IMR-90 (cell line): ENCODE measurements around the gene RPL4. TPM values are rescaled to one million over a fixed set of nuclear protein-coding genes. Genes with fewer than 3 reads are reported as not detected.

ENCODE experiments used
- ATAC-seq: fragments of 200-7000 bp; cut with Tn5 transposase; 2 replicates; pipeline ENCODE4 v1.9.1; 2020; ENCODE audit warnings: low read depth, mild to moderate bottlenecking, moderate library complexity
- BruUV-seq: library from RNA; stranded (reverse); fragments of 400-500 nt; replicated peaks from 2 replicates; lab custom pipeline; 2021; lab: Mats Ljungman, UMichigan
- CTCF ChIA-PET: fragments of 300-600 bp; formaldehyde crosslinking; extraction: SDS; loops from one replicate; lab custom pipeline; 2021; ENCODE audit warnings: antibody characterized with exemption; lab: Yijun Ruan, JAX
- POLR2A ChIA-PET: fragments of 300-600 bp; sonication (Branson Sonifier 250); formaldehyde crosslinking; loops from one replicate; lab custom pipeline; 2022; ENCODE audit warnings: antibody characterized with exemption; ENCODE audit not compliant: unreplicated experiment; lab: Charles Lee
- DNase-seq: peaks from one replicate; pipeline ENCODE4 v3.0.0; 2013
- H2AFZ ChIP-seq: replicated peaks from 2 replicates; pipeline ENCODE3; 2013; ENCODE audit warnings: low read length, mild to moderate bottlenecking; ENCODE audit not compliant: poor library complexity
- H2AK5ac ChIP-seq: 2 replicates; pipeline ENCODE4 v1.6.1; 2013; ENCODE audit warnings: low read depth, low read length, inconsistent platforms
- H2AK9ac ChIP-seq: replicated peaks from 2 replicates; pipeline ENCODE3; 2013; ENCODE audit warnings: mild to moderate bottlenecking, low read depth, low read length, moderate library complexity; ENCODE audit not compliant: poor library complexity
- H2BK120ac ChIP-seq: 2 replicates; pipeline ENCODE4 v1.6.1; 2013; ENCODE audit warnings: low read depth, low read length, inconsistent platforms
- H2BK15ac ChIP-seq: 3 replicates; pipeline ENCODE4 v1.6.1; 2013; ENCODE audit warnings: low read depth, low read length, inconsistent platforms
- H2BK20ac ChIP-seq: 2 replicates; pipeline ENCODE4 v1.6.1; 2013; ENCODE audit warnings: low read depth, mild to moderate bottlenecking, inconsistent platforms, low read length, moderate library complexity
- H2BK5ac ChIP-seq: 2 replicates; pipeline ENCODE4 v1.6.1; 2013; ENCODE audit warnings: mild to moderate bottlenecking, low read depth, low read length, inconsistent platforms; ENCODE audit not compliant: poor library complexity, severe bottlenecking
- H3K14ac ChIP-seq: replicated peaks from 2 replicates; pipeline ENCODE4 v1.6.1; 2013; ENCODE audit warnings: low read depth, low read length, inconsistent platforms
- H3K18ac ChIP-seq: 2 replicates; pipeline ENCODE4 v1.6.1; 2013; ENCODE audit warnings: low read depth, low read length, control low read depth
- H3K23ac ChIP-seq: 2 replicates; pipeline ENCODE4 v1.6.1; 2013; ENCODE audit warnings: low read depth, low read length, inconsistent platforms
- H3K27ac ChIP-seq: 2 replicates; pipeline ENCODE4 v1.5.1; 2013; ENCODE audit warnings: mild to moderate bottlenecking, control low read depth, low read length; ENCODE audit not compliant: insufficient read depth
- H3K27me3 ChIP-seq: 2 replicates; pipeline ENCODE4 v1.6.1; 2013; ENCODE audit warnings: low read length; ENCODE audit not compliant: control insufficient read depth, insufficient read depth
- H3K36me3 ChIP-seq: 2 replicates; pipeline ENCODE4 v1.6.1; 2013; ENCODE audit warnings: low read length, mixed read lengths; ENCODE audit not compliant: control insufficient read depth, insufficient read depth
- H3K4ac ChIP-seq: 2 replicates; pipeline ENCODE4 v1.6.1; 2013; ENCODE audit warnings: low read depth, low read length, inconsistent platforms
- H3K4me1 ChIP-seq: 2 replicates; pipeline ENCODE4 v1.6.1; 2013; ENCODE audit warnings: low read length, mixed read lengths; ENCODE audit not compliant: control insufficient read depth, insufficient read depth
- H3K4me2 ChIP-seq: 2 replicates; pipeline ENCODE4 v1.6.1; 2013; ENCODE audit warnings: low read depth, mild to moderate bottlenecking, control low read depth, low read length, moderate library complexity
- H3K4me3 ChIP-seq: 2 replicates; pipeline ENCODE4 v1.5.1; 2013; ENCODE audit warnings: low read depth, mild to moderate bottlenecking, control low read depth, low read length, moderate library complexity; ENCODE audit not compliant: insufficient read depth
- H3K56ac ChIP-seq: 2 replicates; pipeline ENCODE4 v1.6.1; 2013; ENCODE audit warnings: low read length, inconsistent platforms; ENCODE audit not compliant: insufficient read depth; ENCODE audit errors: extremely low read depth
- H3K79me1 ChIP-seq, 2 experiments: 2 replicates each; pipeline ENCODE4 v1.6.1; 2013; ENCODE audit warnings: low read length in 2 of 2, inconsistent platforms in 1 of 2, low read depth in 1 of 2
- H3K9ac ChIP-seq: 2 replicates; pipeline ENCODE4 v1.6.1; 2013; ENCODE audit warnings: low read depth, low read length, control low read depth
- H3K9me1 ChIP-seq: 2 replicates; pipeline ENCODE4 v1.6.1; 2013; ENCODE audit warnings: low read length, inconsistent platforms; ENCODE audit not compliant: insufficient read depth
- H3K9me3 ChIP-seq: 2 replicates; pipeline ENCODE4 v1.6.1; 2013; ENCODE audit warnings: low read length; ENCODE audit not compliant: control insufficient read depth, insufficient read depth
- H4K20me1 ChIP-seq: 2 replicates; pipeline ENCODE4 v1.6.1; 2013; ENCODE audit warnings: low read length, inconsistent platforms; ENCODE audit not compliant: insufficient read depth
- H4K5ac ChIP-seq: 2 replicates; pipeline ENCODE4 v1.6.1; 2013; ENCODE audit warnings: mild to moderate bottlenecking, low read depth, low read length, control low read depth
- H4K8ac ChIP-seq, 2 experiments: 2 replicates each; pipeline ENCODE4 v1.6.1; 2013; ENCODE audit warnings: low read depth in 2 of 2, low read length in 2 of 2, control low read depth in 1 of 2, inconsistent platforms in 1 of 2
- H4K91ac ChIP-seq: 2 replicates; pipeline ENCODE4 v1.6.1; 2013; ENCODE audit warnings: low read depth, low read length, inconsistent platforms; ENCODE audit not compliant: insufficient read depth
- BHLHE40 ChIP-seq: fragments of 150-350 bp; IDR thresholded peaks from 2 replicates; pipeline ENCODE4 v1.6.1; 2016; ENCODE audit warnings: mild to moderate bottlenecking, low read depth, low read length
- CHD1 ChIP-seq: IDR thresholded peaks from 2 replicates; pipeline ENCODE4 v1.6.1; 2012; ENCODE audit warnings: low read depth, low read length, improper control_type of control experiment
- CTCF ChIP-seq: conservative IDR thresholded peaks from 2 replicates; pipeline ENCODE4 v1.5.1; 2012; ENCODE audit warnings: mild to moderate bottlenecking, low read depth, low read length, improper control_type of control experiment
- ELK1 ChIP-seq: fragments of 150-350 bp; IDR thresholded peaks from 2 replicates; pipeline ENCODE4 v1.6.1; 2016; ENCODE audit warnings: low read depth, mild to moderate bottlenecking, low read length, moderate library complexity, borderline replicate concordance
- FOS ChIP-seq: fragments of 150-350 bp; IDR thresholded peaks from 2 replicates; pipeline ENCODE4 v1.6.1; 2016; ENCODE audit warnings: low read depth, low read length
- MAFK ChIP-seq: IDR thresholded peaks from 2 replicates; pipeline ENCODE4 v1.6.1; 2012; ENCODE audit warnings: low read depth, low read length, improper control_type of control experiment
- MAZ ChIP-seq: IDR thresholded peaks from 2 replicates; pipeline ENCODE4 v1.6.1; 2012; ENCODE audit warnings: low read depth, mild to moderate bottlenecking, low read length, improper control_type of control experiment, moderate library complexity, borderline replicate concordance
- MXI1 ChIP-seq: IDR thresholded peaks from 2 replicates; pipeline ENCODE4 v1.6.1; 2012; ENCODE audit warnings: low read depth, mild to moderate bottlenecking, low read length, moderate library complexity, borderline replicate concordance
- NFE2L2 ChIP-seq: fragments of 150-350 bp; IDR thresholded peaks from 2 replicates; pipeline ENCODE4 v1.6.1; 2016; ENCODE audit warnings: low read depth, mild to moderate bottlenecking, low read length
- POLR2A ChIP-seq: IDR thresholded peaks from 2 replicates; pipeline ENCODE4 v1.6.1; 2012; ENCODE audit warnings: mild to moderate bottlenecking, low read depth, low read length
- RAD21 ChIP-seq: IDR thresholded peaks from 2 replicates; pipeline ENCODE4 v1.6.1; 2012; ENCODE audit warnings: low read length, improper control_type of control experiment
- RCOR1 ChIP-seq: IDR thresholded peaks from 2 replicates; pipeline ENCODE4 v1.6.1; 2012; ENCODE audit warnings: mild to moderate bottlenecking, low read length, improper control_type of control experiment; ENCODE audit not compliant: insufficient replicate concordance
- SMC3 ChIP-seq: fragments of 150-350 bp; IDR thresholded peaks from 2 replicates; pipeline ENCODE4 v1.6.1; 2016; ENCODE audit warnings: low read depth, mild to moderate bottlenecking, antibody characterized with exemption, low read length, moderate library complexity
- WGBS, 2 experiments: methylation state at CpG; one replicate each; pipeline versions ENCODE4 v1.1.5 to v1.1.7; 2013; ENCODE audit warnings: missing lambda C conversion rate in 2 of 2; ENCODE audit not compliant: insufficient read length in 1 of 2; ENCODE audit errors: extremely low coverage in 2 of 2; 5-methylcytosine and 5-hydroxymethylcytosine counted together
- dilution Hi-C: fragments of 300-500 bp; cut with HindIII; formaldehyde crosslinking; loops from one replicate; pipeline ENCODE4 v1.14.3; 2018; ENCODE audit warnings: low sequenced_read_pairs; ENCODE audit not compliant: unreplicated experiment
- in situ Hi-C: fragments of 300-500 bp; cut with MboI; formaldehyde crosslinking; loops from 3 replicates; pipeline ENCODE4 v1.14.3; 2019; ENCODE audit warnings: low sequenced_read_pairs, inconsistent platforms, mixed read lengths
- intact Hi-C: fragments of 100-400 bp; cut with micrococcal nuclease; formaldehyde crosslinking; loops from 2 replicates; pipeline ENCODE4 v1.10.0; 2022
- polyA plus RNA-seq, 3 experiments: library from polyadenylated mRNA; depleted of rRNA; stranded (reverse); fragments of >200 nt; gene quantifications; 2 replicates each; pipeline ENCODE4 v1.2.3, GENCODE V29; 2012; ENCODE audit warnings: low replicate concordance in 1 of 3
- total RNA-seq: library from RNA; depleted of rRNA; stranded (reverse); fragments of >200 nt; gene quantifications from 2 replicates; pipeline ENCODE4 v1.2.3, GENCODE V29; 2012

RPL4 gene
- total and polyA plus RNA-seq, 2 of the 4 experiments (the other 2 are of a cell fraction), result 4,083 to 13,244 TPM

- TF ChIP-seq CTCF (no peak), MAZ (no peak), MAFK (no peak), FOS (no peak), RCOR1 (no peak), CHD1 (no peak), NFE2L2 (no peak), POLR2A (no peak), RAD21 (no peak), MXI1 (no peak), ELK1 (no peak), BHLHE40 (no peak), SMC3 (no peak)
- Histone ChIP-seq H3K4me3 (no peak overlapping the region), H4K20me1 (peaks cover 10% of the 10 kb centered on the region), H2AK5ac (no peak overlapping the region), H3K14ac (no peak overlapping the region), H2AK9ac (no peak overlapping the region), H4K8ac (no peak overlapping the region), H3K9ac (no peak overlapping the region), H3K23ac (no peak overlapping the region), H2BK5ac (no peak overlapping the region), H3K4me1 (no peaks in the 10 kb centered on the region; the same call in 1 of the 2 replicates), H2AFZ (no peak overlapping the region), H3K18ac (no peak overlapping the region), H3K27me3 (no peaks in the 10 kb centered on the region), H3K36me3 (peaks cover 49% of the 10 kb centered on the region), H3K27ac (no peak overlapping the region), H2BK15ac (no peak overlapping the region), H3K79me1 (peaks cover 18 to 24% of the 10 kb centered on the region in 2 experiments), H2BK20ac (no peak overlapping the region), H3K56ac (no peak overlapping the region), H3K4me2 (no peak overlapping the region), H2BK120ac (no peak overlapping the region), H3K4ac (no peak overlapping the region), H4K91ac (no peak overlapping the region), H3K9me3 (no peaks in the 10 kb centered on the region), H4K5ac (no peak overlapping the region), H3K9me1 (no peaks in the 10 kb centered on the region; the same call in none of the 2 replicates)
- DNase-seq (no peak), ATAC-seq (peak; percentile 59)
- in situ Hi-C loops, result loop anchor here (25.0 kb wide), 1 partner anchor 577 kb away; no protein-coding TSS in a partner anchor
- WGBS, 2 experiments, result 89% methylated on average over 1 of the region's 6 CpGs; no CpG with 5 or more reads in 1 of the 2 experiments
- ChIA-PET CTCF (no interaction called here), POLR2A (no interaction called here)
- dilution Hi-C loops, result no loop called here
- no TSS peak for BruUV-seq
- intact Hi-C loops, result no loop called here
These were observed 15.4 kb downstream of the RPL4 start for GRCh38 chr15:66489179-66489791.
